ENCODE data around the gene CRADD.
"Not testable (repeated sequence)": the region's sequence is repeated elsewhere in the genome, so short reads cannot be mapped to it uniquely, and the experiment has no call there.

CRADD gene

GRCh38 chr12:93784339-93785086 lies 107.3 kb downstream of the CRADD start:
- DNase-seq (ENCODE audit: low read depth): no peak

GRCh38 chr12:93785249-93786010 lies 108.3 kb downstream of the CRADD start:
- DNase-seq (ENCODE audit: low read depth): no peak

GRCh38 chr12:93786656-93787397 lies 109.7 kb downstream of the CRADD start:
- DNase-seq (ENCODE audit: low read depth): no peak

- no peak for DNase-seq (ENCODE audit: low read depth)
Measured at GRCh38 chr12:93788853-93789252, 111.7 kb downstream of the CRADD start.

GRCh38 chr12:93789767-93790166 lies 112.6 kb downstream of the CRADD start:
- no peak for DNase-seq (ENCODE audit: low read depth)

- DNase-seq (ENCODE audit: low read depth): no peak
Measured at GRCh38 chr12:93790472-93791152, 113.4 kb downstream of the CRADD start.

GRCh38 chr12:93793007-93793406 lies 115.8 kb downstream of the CRADD start:
- no peak for DNase-seq (ENCODE audit: low read depth)

GRCh38 chr12:93793983-93794382 lies 116.8 kb downstream of the CRADD start:
- no peak for DNase-seq (ENCODE audit: low read depth)

GRCh38 chr12:93794738-93795137 lies 117.6 kb downstream of the CRADD start:
- no peak for DNase-seq (ENCODE audit: low read depth)

GRCh38 chr12:93795352-93795751 lies 118.2 kb downstream of the CRADD start:
- no peak for DNase-seq (ENCODE audit: low read depth)

GRCh38 chr12:93796729-93797128 lies 119.6 kb downstream of the CRADD start:
- DNase-seq (ENCODE audit: low read depth): no peak

- no peak for DNase-seq (ENCODE audit: low read depth)
Measured at GRCh38 chr12:93798279-93799151, 121.3 kb downstream of the CRADD start.

GRCh38 chr12:93801666-93802065 lies 124.5 kb downstream of the CRADD start:
- not testable (repeated sequence) for DNase-seq (ENCODE audit: low read depth)

- DNase-seq (ENCODE audit: low read depth): no peak
Measured at GRCh38 chr12:93802293-93802692, 125.1 kb downstream of the CRADD start.

- DNase-seq (ENCODE audit: low read depth): no peak
Measured at GRCh38 chr12:93802698-93803423, 125.7 kb downstream of the CRADD start.

- DNase-seq (ENCODE audit: low read depth): no peak
Measured at GRCh38 chr12:93803424-93803807, 126.2 kb downstream of the CRADD start.

- DNase-seq (ENCODE audit: low read depth): no peak
Measured at GRCh38 chr12:93804392-93805179, 127.4 kb downstream of the CRADD start.

- no peak for DNase-seq (ENCODE audit: low read depth)
Measured at GRCh38 chr12:93805736-93806141, 128.6 kb downstream of the CRADD start.

GRCh38 chr12:93807354-93807753 lies 130.2 kb downstream of the CRADD start:
- DNase-seq (ENCODE audit: low read depth): no peak

Data from T follicular helper cell (primary cell).